Fibroblast of villous mesenchyme (primary cell): ENCODE results near the gene LPXN. TPM values are rescaled to one million over a fixed set of nuclear protein-coding genes. Genes with fewer than 3 reads are reported as not detected.
A peak's percentile ranks its signal among the peaks of the same experiment; 100 is the strongest.

ENCODE experiments used
- DNase-seq: peaks from one replicate; pipeline ENCODE4 v3.0.0-alpha.2; 2010; ENCODE audit warnings: low read depth
- H3K4me3 ChIP-seq: 2 replicates; pipeline ENCODE4 v1.5.1; 2011; ENCODE audit warnings: low read depth, mild to moderate bottlenecking, low read length
- CTCF ChIP-seq: IDR thresholded peaks from 2 replicates; pipeline ENCODE4 v1.5.1; 2012; ENCODE audit warnings: low read depth, mild to moderate bottlenecking, low read length; ENCODE audit not compliant: insufficient read depth
- total RNA-seq: library from RNA; depleted of rRNA; stranded (reverse); fragments of >200 nt; gene quantifications from 2 replicates; pipeline ENCODE4 v1.2.3, GENCODE V29; 2012

LPXN gene
- total RNA-seq, 1 donor = 3.5 TPM

GRCh38 chr11:58526721-58527120 is 48.9 kb downstream of the LPXN start:
- TF ChIP-seq CTCF = no peak
- no peak for DNase-seq
- H3K4me3 ChIP-seq = no peak overlapping the region

GRCh38 chr11:58525037-58525614 is 50.5 kb downstream of the LPXN start:
- TF ChIP-seq CTCF = no peak
- H3K4me3 ChIP-seq = no peak overlapping the region
- peak; percentile 12 for DNase-seq

GRCh38 chr11:58524232-58525036 is 51.2 kb downstream of the LPXN start:
- DNase-seq = peak; percentile 86
- peak; percentile 92 for TF ChIP-seq CTCF
- H3K4me3 ChIP-seq = peak overlapping the region; percentile 37

GRCh38 chr11:58513747-58514367 is 61.8 kb downstream of the LPXN start:
- peak; percentile 68 for DNase-seq
- TF ChIP-seq CTCF = peak; percentile 75
- no peak overlapping the region for H3K4me3 ChIP-seq

- DNase-seq = no peak
- H3K4me3 ChIP-seq = no peak overlapping the region
- TF ChIP-seq CTCF = no peak
Measured at GRCh38 chr11:58511636-58512035, 64.0 kb downstream of the LPXN start.

GRCh38 chr11:58509748-58510147 is 65.9 kb downstream of the LPXN start:
- H3K4me3 ChIP-seq = no peak overlapping the region
- TF ChIP-seq CTCF = no peak
- no peak for DNase-seq
